GM18498 (cell line): ENCODE measurements around the gene MYL12B.
A peak's percentile ranks its signal among the peaks of the same experiment; 100 is the strongest.

ENCODE experiments used
- ATAC-seq: cut with Tn5 transposase; IDR thresholded peaks from one replicate; pipeline ENCODE4 v1.9.1; 2021; ENCODE audit warnings: mild to moderate bottlenecking, moderate library complexity; ENCODE audit not compliant: unreplicated experiment

Gene MYL12B

DNA sequence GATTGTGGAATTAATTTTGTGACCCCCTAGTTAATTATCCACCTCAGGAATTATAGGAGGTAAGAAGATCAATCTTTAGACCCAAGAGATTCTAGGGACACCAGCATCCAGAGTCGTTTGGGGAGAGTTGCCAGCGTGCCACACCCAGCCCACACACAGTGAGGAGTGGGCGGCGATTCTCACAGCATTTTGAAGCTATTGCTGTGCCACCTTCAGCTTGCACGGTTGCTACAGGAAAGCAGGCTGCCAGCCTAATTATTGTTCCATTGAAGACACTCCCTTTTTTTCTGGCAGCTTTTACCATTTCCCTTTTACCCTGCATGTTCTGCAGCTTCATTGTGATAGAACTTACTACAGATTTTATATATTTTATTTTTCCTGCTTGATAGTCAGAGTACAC lies 27.5 kb upstream of the MYL12B start:
- no peak for ATAC-seq

DNA sequence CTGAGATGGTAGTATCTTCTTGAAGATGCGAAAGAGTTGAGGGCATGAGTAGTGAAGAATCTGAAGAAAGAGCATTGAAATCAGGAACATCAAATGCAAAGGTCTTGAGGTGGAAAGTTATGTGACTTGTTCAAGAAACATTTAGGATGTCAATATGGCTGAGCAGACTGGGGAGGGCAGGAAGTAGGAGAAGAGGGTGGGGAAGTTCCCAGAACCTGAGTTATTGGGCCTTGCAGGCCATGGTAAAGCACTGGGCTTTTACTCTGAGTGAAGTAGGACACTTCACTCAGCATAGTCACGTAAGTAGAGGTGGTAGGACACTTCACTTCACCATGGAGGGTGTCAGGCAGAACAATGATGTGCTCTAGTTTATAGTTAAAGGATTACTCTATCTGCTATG lies 26.1 kb upstream of the MYL12B start:
- ATAC-seq, result no peak

DNA sequence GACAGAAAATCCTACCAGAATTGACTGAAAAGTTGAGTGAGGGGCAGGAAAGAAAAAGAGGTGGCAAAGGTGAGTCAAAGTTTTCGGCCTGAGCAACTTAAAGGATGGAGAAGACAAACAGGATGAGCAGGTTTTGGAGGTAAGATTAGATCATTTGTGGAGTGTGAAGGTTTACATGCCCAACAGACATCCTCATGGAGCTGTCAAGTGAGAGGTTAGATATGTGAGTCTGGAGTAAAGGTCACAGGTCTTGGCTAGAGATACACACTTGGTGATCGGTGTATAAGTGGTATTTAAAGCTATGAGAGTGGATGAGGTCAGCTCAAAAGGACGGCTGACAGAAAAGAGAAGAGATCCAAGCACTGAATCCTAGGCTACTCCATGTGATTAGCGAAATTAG lies 25.5 kb upstream of the MYL12B start:
- no peak for ATAC-seq

DNA sequence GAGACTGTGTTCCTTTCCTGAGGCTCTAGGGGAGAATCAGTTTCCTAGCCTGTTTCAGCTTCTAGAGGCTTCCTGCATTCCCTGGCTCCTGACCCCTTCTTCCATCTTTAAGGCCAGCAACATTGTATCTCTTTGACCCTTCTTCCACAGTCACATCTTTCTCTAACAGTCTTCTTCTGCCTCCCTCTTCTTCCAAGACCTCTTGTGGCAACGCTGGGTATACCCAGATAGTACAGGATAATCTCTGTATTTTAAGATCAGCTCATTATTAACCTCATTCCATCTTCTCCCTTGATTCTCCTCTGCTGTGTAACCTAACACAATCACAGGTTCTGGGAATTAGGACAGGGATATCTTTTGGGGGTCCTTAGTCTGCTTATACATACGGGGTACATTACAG lies 23.2 kb upstream of the MYL12B start:
- ATAC-seq, result no peak

DNA sequence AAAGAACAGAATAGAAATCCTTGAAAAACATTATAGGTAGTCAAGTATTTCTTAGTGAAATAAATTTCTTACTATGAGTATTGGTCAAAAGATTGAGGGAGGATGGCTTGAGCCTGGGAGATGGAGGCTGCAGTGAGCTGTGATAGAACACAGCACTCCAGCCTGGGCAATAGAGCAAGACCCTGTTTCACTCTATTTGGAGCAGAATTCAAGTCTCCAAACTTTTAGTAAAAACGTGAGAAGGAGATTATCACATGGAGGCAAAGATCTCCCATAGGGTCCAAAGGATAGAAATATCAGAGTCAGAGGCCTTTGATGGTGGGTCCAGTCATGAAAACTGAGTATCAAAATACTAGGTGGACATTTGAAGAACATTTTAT lies 16.8 kb upstream of the MYL12B start:
- ATAC-seq, result no peak

DNA sequence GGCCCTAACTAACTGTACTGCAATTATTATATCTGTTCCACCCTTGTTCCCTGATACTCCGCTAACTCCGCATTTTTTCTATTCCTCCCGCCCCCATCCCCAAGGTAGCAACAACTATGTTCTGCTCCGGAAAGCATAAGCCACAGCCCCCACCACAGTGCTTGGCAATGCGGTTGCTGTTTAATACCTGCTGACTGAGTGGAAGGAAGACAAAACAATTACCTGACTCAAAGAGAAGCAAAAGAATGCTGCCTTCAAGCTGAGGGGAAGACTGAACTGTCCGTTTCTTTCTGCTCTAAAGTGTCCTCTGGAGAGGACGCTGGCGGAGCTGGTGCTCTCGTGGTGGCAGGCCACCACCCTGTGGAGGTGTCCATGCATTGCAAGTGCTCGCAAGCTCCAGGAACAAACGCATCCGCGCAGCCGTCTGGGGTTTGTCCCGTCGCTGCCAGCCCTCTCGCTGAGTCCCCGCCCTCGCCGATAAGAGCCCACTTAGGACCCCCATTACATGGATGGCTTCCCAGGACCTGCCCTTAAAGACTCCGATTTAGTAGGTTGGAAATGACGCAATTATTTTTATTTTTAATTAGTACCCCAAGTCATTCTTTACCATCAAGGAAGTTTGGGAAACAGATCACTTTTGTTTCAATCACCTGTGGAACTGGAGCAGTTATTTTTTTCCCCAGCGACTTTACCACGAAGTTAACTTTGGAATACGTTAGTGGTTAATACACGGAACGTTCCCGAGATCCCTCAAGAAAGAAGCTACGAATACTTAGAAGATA lies 15.9 kb upstream of the MYL12B start:
- ATAC-seq, result peak; percentile 58

DNA sequence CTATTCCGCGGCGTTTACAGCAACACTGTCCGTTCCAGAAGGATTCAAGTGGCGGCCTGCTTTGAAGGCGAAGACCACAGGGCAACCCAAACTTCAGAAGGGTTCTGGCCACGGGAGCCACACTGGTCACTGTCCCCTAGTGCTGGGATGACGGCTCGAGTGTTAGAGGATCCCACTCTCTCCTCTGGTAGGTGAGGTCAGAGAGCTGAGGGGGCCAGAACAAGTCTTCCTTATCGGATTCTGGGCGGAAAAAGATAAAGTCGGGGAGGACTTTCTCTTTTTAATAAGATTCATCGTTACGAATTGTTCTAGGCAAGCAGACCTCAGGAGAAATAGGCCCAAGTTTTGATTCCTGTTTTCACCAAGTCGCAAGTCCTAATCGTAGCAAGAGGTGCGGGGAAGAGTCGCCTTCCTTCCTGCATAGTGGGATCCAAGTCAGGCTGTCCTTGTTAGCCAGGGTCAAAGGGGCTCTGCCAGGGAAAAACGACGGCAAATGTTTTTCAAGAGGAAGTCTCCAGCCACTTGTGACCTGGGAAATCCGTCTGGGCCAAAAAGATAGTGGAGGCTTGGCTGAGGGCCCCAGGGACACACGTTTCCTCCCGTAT lies 15.2 kb upstream of the MYL12B start:
- peak; percentile 0 for ATAC-seq

DNA sequence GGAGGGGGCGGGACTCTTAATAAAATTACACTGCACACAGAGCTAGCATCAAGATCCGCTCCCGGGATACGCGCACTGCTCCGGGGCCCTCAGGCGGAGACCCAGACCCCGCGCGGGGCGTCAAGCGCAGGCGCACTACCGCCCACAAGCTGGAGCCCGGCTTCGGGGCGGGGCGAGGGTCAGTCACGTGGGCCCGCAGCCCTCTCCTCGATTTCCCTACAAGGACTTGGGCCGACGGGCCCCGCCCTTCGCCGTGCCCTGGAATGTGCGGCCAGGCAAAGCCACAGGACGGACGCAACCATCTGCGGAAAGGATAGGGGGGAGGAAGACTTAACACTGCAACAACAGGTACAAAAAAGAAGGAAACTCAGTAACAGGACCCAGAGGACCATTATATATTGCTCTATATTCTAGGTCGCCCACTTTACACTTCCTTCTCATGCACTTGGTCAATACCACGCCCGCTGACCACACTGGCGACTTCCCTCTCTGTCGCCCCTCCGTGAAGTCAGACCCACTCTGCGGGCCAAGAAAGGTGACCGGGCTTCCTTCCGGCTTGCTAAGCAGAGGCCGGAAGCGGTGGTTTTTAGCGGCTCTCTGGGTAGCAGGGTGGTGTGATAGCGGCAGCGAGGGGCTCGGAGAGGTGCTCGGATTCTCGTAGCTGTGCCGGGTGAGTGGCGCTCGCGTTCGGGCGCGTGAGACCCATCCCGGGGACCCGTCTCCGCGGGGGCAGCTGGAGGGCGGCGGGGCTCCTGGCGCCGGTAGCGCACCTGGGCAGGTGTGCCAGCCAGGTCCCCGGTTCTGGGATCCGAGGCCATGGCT lies 14.5 kb upstream of the MYL12B start, which contains the start of gene MYL12A:
Gene MYL12A (plus strand): TSS at position 562 of the 822 bp plus-strand sequence. CDS start 5,447 bp downstream, outside the sequence.
- ATAC-seq, result peak; percentile 86

DNA sequence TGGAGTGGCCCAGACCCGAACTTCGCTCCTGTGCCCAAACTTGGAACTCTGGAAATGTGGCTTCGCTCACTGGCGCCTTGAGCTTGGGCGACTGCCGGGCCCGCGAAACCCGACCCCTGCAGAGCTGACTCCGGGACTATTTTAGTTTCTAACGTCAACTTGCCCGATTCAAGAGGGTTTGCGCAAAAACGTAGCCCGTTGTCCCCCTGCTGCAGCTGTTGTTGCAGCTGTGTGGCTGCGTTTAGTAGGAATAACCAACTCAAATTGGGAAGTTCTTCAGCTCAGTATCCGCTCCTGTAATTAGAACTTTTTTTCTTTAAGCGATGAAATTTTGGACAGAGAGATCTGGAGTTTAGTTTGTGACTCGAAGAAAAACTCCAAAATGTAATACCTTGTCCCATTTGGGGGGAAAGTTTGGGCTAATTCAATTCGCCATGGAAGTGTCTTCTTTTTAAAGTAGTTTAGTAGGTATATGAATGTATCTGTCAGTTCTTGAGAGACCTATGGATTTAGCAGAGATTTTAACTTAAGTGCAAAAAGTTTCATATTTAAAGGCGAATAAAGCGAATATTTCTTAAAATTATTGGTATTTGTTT lies 13.8 kb upstream of the MYL12B start:
- no peak for ATAC-seq

DNA sequence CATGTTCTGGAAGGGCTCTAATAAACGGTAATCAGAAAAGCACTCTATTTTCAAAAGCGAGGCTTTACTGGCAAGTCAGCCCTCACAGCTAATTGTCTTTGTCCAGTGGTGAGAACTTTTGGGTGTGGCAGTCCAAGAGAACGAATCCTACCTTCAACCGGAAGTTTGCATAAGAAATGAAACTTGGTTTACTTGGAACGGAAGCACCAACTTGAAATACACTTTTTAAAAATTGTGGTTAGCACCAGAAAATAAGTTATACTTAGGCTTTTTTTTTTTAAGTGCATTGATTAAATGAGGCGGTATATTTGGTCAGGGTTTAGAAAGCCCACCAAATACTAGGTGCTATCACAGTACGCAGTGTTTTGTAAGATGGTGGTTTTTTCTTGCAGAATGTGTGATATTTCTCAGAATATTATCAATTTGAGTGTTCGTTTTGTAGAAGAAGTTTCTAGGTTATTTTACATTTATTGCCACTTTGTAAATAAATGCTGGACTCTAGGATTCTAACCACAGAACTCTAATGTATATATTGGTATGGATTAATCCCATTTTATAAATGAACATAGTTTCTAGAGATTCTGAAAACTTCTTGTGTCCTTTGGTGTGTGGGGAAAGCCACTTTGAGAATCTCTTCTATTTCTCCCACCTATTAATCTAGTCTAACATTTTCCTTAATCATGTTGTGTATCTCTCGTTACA lies 13.1 kb upstream of the MYL12B start:
- ATAC-seq, result no peak

DNA sequence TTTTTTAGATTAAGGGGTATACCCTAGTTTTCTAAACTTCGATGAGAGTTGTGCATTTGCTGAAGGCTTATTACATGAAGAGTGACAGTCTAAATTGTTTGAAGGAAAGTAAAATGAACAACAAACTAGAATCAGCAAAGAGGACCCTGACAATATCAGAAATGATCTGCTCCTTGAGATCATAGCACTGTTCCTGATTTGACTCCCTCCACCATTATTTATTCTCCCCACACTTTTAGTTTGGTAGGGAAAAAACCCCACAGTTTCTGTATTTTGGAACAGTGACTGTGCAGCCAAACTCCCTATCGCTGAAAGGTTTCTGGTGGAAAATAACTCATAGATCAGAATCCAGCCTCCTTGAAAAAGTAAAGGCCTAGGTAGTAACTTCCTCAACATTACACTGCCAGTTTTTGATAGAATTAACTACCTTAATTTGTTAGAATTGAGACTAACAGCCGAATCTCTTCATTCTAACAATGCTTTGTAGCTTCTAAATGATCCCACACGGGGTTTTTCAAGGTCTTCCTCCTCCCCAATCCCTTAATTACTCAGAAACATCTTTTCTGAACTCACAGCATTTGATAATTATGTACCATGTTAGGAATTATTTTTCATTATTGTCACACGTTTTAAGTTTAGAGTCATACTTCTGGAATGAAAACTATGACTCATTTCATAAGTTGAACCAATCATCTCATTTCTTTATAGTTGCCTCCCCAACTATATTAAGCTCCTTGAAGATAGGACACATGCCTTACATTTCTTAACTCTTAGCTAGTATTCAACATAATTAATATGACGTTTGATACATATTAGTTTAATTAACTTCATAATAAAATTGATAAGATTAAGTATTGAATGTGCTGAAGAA lies 11.5 kb upstream of the MYL12B start:
- ATAC-seq, result no peak

DNA sequence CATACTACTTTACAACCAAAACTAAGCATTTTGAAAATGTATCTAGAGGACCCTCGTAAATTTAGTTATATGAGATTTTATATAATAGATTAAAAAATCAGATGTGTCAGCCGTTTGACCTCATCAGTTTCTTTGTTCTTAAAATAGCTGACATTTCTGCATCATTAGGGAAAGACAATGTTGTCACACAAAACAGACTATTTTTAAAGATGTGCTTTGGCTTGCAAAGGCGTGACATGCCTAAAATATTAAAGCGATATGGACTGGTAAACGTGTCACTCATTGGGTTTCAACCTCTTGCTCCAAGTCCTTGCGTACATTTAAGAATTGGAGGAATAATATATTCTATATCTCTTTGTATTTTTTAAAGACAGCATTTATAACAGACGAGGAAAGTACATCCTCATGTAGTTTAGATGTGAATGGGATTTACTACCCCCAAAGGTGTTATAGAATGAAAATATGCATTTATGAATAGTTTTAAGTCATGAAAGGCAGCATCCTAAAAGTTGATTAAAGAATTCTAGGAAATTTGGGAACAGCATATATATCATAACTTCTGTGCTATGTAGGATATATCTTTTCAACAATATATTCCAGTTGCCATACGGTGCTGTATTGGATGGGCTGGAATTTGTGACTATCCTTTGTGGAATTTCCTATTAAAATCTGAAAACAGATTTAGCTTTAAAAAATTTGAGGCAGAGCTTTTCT lies 10.5 kb upstream of the MYL12B start:
- ATAC-seq, result no peak

DNA sequence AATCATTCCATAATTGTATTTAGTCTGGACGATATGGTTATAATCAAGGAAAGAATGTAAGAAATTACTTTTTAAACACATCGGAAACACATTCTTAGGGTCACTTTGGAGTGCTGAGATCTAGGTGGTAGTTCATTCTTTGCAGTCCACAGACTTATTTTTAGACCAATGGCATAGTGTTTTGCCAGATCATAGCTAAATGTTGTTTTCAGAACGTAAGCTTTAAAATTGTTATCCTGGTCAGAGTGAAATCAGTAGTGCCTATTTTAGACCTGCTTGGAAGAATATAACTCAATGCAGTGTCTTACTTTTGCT lies 10.0 kb upstream of the MYL12B start:
- ATAC-seq, result no peak

DNA sequence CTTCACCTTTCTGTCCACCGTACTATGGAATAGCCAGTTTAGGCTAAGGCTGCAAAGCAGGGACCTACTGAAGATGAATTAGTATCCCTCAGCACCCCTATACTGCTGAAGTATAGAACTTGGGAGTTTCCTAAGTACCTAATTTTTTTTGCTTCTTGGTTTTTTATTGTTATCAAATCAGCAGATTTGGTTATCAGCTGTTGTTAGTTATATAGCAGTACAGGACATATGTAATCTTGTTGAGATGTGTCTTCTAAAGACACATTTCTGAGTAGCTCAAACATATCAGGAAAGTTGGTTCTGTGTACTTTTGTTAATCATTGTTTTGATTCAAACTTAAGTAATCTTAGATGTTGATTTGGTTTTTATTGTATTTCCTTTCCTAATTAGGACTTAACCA lies 9.1 kb upstream of the MYL12B start:
- no peak for ATAC-seq

DNA sequence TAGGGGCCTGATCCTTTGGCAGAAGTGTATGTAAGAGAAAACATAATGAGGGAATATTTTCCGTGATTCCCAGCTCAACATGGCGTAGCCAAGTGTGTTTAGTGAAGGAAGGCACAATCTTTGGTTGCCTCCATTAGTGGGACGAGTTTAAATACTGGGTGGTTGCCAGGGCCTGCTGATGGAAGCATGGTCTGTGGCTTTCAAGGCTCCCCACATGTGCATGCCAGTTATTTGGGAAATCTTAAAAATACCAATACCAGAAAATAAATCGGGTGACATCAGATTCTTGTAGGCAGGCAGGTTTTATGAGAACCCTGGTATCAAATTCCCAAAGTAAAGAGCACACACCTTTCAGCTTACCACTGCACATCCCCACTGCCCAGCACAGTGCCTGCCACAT lies 7.2 kb upstream of the MYL12B start:
- no peak for ATAC-seq

DNA sequence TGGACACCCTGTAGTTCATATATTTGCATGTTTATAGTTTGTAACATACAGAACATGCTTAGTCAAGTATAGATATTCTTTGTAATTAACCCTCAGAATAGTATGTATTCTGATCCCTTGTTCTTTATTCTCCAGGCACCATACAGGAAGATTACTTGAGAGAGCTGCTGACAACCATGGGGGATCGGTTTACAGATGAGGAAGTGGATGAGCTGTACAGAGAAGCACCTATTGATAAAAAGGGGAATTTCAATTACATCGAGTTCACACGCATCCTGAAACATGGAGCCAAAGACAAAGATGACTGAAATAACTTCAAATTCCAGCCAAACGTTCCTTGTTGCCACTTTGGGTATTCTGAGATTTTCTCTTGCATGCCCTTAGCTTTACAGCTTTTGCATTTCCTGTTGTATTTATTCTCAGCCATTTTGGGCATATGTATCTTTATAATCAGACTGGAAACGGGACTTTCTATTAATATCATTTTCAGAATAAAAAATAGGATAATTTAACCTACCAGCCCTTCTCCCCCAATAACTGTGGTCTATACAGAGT lies 6.2 kb upstream of the MYL12B start:
- ATAC-seq, result no peak

DNA sequence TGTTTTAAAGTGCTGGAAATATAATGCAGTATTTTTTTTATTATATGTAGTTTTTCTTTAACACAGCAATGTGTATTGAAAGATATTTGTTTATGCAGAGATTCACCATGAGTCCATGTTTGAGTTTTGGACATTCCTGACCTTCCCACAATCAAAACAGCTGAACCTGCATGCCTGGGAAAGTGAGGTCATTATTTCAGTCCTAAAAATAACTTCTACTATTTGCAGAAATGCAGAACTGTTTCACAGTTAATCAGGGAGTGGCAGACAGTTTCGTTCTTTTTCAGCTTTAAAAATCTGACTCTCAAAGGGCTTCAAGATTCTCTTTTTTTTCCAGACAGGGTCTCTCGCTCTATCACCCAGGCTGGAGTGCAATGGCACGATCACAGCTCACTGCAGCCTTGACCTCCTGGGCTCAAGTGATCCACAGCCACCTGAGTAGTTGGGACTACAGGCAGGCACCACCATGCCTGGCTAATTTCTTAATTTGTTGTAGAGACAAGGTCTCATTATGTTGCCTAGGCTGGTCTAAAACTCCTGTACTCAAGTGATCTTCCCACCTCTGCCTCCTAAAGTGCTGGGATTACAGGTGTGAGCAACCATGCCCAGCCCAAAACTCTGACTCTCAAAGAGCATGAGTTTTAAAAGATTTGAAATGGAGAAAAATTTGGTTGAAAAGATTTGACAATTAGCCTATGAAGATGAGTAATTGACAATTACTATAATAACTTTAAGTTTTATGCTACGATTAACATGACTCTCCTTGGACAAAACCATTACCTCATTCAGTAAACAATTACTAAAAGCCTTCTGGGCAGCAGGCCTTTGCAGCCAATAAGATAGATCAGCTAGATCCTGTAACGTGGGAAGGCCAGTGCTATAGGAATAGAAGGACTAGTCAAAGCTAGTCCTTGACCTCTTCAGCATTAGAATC lies 5.0 kb upstream of the MYL12B start:
- no peak for ATAC-seq

DNA sequence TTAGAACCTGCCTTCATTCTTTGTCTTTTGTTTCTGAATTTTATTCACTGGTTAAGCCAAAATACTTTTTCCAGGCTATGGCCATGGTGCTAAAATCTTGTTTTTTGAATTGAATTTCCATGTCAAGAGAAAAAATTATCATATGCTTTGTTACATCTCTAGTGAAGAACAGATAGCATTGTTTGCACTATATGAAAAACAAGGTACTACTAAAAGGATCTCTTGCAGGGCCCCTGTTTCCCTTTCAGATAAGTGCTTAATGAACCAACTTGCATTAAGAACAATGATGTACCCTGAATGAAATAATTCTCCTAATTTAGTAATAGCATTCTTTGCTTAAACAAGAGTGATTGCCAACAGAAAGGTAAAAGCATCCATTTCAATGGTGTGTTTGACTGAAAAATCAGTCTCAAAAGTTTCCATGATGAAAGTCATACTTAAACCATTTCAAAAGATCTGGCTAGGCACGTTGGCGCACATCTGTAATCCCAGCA lies 4.3 kb upstream of the MYL12B start:
- ATAC-seq, result no peak
